Omental fat pad (tissue), 4 donors: ENCODE data around the gene RALGPS1. TPM values are rescaled to one million over a fixed set of nuclear protein-coding genes. Genes with fewer than 3 reads are reported as not detected.

Experiments used
- ATAC-seq: fragments of 150-250 bp; one replicate; pipeline ENCODE4 v1.9.1; 2016; ENCODE audit warnings: mild to moderate bottlenecking, moderate library complexity; ENCODE audit not compliant: low FRiP score
- DNase-seq: peaks from one replicate; pipeline ENCODE4 v3.0.0-alpha.2; 2019; ENCODE audit warnings: low spot score
- total RNA-seq, 4 donors: library from RNA; depleted of rRNA; stranded (reverse); fragments of >200 nt; gene quantifications; one replicate each; pipeline ENCODE4 v1.1.0, GENCODE V29; 2016
- TF ChIP-seq, protein P1 (sequence below), 3 donors: fragments of 450-650 bp; IDR thresholded peaks; one replicate each; pipeline ENCODE4 v1.5.1; 2016 to 2017; ENCODE audit warnings: antibody characterized with exemption in 3 of 3, mild to moderate bottlenecking in 3 of 3, moderate library complexity in 2 of 3

RALGPS1 gene
- total RNA-seq, 4 donors from 2014 or later: 4.0 to 15.3 (median 4.8) TPM

DNA sequence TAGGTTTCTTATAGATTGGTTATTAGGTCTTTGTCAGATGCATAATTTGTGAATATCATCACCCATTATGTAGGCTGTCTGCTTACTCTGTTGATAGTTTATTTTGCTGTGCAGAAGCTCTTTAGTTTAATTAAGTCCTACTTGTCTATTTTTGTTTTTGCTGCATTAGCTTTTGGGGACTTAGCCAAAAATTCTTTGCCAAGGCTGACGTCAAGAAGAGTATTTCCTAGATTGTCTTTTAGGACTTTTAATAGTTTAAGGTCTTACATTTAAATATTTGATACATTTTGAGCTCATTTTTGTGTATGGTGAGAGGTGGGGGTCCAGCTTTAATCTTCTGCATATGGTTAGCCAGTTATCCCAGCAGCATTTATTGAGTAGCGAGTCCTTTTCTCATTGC, 232.7 kb downstream of the RALGPS1 start:
- ATAC-seq (no peak), DNase-seq (no peak)
- TF ChIP-seq, protein P1, sequence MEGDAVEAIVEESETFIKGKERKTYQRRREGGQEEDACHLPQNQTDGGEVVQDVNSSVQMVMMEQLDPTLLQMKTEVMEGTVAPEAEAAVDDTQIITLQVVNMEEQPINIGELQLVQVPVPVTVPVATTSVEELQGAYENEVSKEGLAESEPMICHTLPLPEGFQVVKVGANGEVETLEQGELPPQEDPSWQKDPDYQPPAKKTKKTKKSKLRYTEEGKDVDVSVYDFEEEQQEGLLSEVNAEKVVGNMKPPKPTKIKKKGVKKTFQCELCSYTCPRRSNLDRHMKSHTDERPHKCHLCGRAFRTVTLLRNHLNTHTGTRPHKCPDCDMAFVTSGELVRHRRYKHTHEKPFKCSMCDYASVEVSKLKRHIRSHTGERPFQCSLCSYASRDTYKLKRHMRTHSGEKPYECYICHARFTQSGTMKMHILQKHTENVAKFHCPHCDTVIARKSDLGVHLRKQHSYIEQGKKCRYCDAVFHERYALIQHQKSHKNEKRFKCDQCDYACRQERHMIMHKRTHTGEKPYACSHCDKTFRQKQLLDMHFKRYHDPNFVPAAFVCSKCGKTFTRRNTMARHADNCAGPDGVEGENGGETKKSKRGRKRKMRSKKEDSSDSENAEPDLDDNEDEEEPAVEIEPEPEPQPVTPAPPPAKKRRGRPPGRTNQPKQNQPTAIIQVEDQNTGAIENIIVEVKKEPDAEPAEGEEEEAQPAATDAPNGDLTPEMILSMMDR (IDR thresholded peaks at IDR 0.05): no peak

GRCh38 chr9:127148014-127148413, 233.4 kb downstream of the RALGPS1 start:
- ATAC-seq (no peak), DNase-seq (no peak)

GRCh38 chr9:127149010-127149409, 234.4 kb downstream of the RALGPS1 start:
- DNase-seq: no peak
- ATAC-seq: no peak
- TF ChIP-seq, protein P1 (IDR thresholded peaks at IDR 0.05): no peak

More at GRCh38 chr9:127148014-127148413, 233.4 kb downstream of the RALGPS1 start:
- TF ChIP-seq, protein P1 (IDR thresholded peaks at IDR 0.05): no peak

GRCh38 chr9:127149463-127150390, 235.1 kb downstream of the RALGPS1 start:
- DNase-seq (no peak), ATAC-seq (no peak)
- TF ChIP-seq, protein P1 (IDR thresholded peaks at IDR 0.05): no peak

- ATAC-seq: no peak
- DNase-seq: no peak
These were observed 238.9 kb downstream of the RALGPS1 start for GRCh38 chr9:127153501-127153900.

DNA sequence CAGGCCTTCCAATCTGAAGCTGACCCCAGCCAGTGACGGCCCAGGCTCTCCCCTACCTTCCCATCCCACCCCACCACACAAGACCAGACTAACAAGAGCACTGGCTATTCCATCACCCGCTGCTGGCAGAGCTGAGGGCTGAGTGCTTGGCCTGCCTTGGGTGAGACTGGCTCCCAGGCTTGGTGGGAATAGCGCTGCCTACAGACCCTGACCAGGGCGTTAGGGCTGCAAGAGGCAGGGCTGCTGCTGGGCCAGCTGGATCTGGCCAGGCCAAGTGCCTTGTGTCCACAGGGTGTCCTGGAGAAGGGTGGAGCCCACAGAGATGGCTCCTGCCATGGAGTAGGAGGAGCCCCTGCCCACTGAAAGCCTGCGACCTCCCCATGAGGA, 239.4 kb downstream of the RALGPS1 start:
- no peak for DNase-seq
- TF ChIP-seq, protein P1 (IDR thresholded peaks at IDR 0.05): no peak
- ATAC-seq: no peak

More at GRCh38 chr9:127153501-127153900, 238.9 kb downstream of the RALGPS1 start:
- TF ChIP-seq, protein P1 (IDR thresholded peaks at IDR 0.05): no peak
